Inferior parietal cortex (tissue), 1 donor: Measurements from ENCODE around the gene GPATCH3.
"Not testable (repeated sequence)": the region's sequence is repeated elsewhere in the genome, so short reads cannot be mapped to it uniquely, and the experiment has no call there.

Experiments used
- DNase-seq: peaks from one replicate; pipeline ENCODE4 v3.0.0-alpha.2; 2016; ENCODE audit errors: extremely low spot score

GPATCH3 gene

DNA sequence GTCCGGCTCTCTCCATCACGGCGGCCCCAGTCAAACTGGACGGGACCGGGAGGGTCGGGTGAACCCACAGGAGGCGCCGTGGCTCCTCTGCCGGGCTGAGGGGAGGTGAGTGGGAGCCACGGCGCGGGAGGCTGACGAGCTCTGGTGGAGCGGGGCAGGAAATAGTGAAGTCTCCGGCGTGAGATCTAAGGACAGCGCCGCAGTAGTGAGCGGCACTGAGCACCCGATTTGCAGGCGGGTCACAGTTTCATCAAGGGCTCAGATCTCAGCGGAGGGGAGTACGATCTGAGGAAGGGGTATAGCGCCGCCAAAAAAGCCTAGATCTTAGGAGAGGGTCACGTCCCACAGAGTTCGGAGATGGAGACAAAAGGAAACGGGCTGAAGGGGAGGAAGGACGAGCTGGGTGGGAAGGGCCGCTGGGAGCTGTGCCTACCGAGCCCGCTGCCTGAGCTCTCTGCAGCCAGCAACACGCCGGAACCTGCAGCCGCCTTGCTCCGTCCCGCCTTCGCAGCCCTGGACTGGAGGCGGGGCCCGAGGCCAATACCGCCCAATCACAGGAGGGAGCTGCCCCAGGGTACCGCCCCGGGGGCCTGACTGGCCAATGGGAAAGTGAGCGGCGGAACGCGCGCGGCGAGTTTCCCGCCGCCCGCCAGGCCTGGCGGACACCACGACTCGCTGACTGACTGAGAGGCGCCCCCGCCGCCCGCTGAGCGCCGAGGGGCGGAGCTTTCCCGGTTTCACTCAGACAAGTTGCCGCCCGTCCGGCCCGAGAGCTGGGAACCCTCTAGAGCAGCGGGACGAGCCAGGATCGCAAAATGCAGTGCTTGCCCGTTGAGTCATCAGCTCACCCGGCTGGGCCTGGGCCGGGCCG, 35.4 kb downstream of the GPATCH3 start:
- DNase-seq: peak; percentile 97

DNA sequence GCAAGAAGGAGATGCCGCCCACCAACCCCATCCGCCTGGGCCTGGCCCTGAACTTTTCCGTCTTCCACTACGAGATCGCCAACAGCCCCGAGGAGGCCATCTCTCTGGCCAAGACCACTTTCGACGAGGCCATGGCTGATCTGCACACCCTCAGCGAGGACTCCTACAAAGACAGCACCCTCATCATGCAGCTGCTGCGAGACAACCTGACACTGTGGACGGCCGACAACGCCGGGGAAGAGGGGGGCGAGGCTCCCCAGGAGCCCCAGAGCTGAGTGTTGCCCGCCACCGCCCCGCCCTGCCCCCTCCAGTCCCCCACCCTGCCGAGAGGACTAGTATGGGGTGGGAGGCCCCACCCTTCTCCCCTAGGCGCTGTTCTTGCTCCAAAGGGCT, 36.6 kb downstream of the GPATCH3 start:
- DNase-seq: no peak

DNA sequence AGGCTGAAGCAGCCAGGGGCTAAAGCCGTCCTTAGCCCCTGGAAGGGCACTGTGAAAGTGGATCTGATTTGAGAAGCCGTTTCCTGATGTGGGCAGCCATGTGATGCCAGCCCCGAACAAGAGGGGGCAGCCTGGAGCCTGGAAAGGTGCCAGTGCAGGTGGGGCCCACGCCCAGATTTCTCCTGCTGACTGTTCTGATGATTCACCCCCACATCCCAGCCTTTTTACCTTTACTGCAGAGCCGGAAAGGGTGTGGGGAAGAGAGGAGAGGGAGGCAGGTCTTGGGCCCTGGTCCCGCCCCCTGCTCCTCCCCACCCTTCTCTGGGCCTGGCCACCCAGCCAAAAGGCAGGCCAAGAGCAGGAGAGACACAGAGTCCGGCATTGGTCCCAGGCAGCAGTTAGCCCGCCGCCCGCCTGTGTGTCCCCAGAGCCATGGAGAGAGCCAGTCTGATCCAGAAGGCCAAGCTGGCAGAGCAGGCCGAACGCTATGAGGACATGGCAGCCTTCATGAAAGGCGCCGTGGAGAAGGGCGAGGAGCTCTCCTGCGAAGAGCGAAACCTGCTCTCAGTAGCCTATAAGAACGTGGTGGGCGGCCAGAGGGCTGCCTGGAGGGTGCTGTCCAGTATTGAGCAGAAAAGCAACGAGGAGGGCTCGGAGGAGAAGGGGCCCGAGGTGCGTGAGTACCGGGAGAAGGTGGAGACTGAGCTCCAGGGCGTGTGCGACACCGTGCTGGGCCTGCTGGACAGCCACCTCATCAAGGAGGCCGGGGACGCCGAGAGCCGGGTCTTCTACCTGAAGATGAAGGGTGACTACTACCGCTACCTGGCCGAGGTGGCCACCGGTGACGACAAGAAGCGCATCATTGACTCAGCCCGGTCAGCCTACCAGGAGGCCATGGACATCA, 37.2 kb downstream of the GPATCH3 start, which contains the start of gene SFN:
Gene SFN (plus strand): TSS at position 369 of the 904 bp plus-strand sequence. CDS start 64 bp downstream, at position 433.
- no peak for DNase-seq

DNA sequence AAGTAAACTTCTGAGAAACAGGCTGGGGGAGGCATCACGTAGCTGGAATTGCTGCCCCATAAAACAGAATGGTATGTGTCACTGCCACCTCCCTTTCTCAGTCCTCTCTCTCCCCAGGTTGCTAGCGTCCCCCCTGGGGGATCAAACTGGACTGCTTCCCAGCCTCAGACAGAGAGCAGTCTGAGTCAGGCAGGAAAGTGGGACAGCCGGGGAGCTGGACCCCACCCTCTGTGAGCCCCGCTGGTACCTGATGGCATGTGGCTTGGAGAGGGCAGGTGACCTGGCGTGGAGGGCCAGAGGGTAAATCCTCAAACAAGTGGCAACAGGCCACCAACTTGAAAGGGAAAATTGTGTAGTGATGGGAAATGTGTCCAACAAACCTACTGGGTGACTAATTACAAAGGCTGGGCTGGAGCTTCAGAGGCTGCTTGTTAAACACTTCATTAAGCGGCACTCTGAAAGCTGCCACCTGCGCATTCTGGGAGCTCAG, 38.3 kb downstream of the GPATCH3 start:
- no peak for DNase-seq

DNA sequence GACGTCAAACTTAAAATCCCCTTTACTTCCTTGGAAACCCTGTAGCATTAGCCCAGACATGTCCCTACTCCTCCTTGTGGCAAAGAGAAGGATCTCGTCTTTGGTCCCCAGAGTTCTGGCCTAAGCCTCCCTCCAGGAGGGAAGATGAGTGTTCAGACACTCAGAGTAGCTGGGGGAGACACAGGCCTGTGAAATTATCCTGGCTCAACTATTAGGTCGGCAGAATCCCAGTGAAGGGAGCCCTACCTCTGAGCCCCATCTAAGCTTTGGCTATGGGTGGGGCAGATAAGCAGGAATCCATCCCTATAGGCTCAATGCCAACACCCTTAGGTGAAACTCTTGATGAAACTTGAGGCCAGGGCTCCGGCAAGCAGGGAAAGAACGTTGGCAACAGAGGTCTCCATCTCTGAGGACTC, 39.0 kb downstream of the GPATCH3 start:
- no peak for DNase-seq

DNA sequence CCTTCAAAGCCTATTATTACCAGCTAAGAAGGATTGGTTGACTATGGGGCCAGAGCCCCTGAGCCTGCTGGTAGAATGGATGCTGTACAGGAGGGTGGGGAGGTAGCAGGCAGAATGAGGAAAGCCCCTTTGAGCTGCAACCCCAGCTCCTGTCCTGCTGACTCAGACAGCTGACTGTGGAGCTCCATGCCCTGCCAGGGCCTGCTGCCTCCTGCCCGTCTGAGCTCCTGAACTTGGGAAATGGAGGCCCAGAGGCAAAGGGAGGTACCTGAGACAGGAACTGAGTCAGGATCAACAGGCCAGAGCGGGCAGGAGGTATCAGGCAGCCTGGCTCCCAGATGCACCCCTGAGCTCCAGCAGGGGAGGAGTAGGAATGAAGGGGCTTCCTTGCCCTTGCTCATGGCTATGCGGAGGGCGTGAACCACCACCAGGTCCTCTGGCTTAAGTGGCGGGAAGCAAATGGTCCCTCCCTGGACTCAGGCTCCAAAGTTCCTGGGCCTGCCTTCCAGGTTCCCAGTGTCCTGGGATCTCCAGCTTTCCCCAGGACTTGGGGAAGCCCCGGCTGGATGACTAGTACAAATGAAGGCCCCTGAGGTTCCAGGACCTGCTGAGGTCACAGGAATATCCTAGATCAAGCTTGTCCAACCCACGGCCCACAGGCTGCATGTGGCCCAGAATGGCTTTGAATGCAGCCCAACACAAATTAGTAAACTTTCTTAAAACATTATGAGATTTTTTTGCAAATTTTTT, 41.2 kb downstream of the GPATCH3 start:
- no peak for DNase-seq

DNA sequence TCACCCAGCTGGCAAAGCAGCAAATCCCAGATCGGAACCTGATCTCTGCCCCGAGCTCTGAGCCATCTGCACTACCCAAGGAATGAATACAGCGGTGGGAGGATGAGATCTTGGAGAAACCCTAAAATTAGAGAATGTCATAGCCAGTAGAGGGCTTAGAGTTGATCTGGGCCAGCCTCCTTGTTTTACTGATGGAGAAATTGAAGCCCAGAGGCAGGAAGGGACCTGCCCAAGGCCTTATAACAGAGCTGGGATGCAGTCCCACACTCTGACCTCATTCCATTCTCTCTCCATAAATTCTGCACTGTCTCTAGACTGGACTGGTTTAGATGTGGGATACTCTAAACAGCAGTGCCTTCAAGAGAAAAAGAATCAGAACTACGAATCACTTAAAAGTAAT, 42.1 kb downstream of the GPATCH3 start:
- no peak for DNase-seq

DNA sequence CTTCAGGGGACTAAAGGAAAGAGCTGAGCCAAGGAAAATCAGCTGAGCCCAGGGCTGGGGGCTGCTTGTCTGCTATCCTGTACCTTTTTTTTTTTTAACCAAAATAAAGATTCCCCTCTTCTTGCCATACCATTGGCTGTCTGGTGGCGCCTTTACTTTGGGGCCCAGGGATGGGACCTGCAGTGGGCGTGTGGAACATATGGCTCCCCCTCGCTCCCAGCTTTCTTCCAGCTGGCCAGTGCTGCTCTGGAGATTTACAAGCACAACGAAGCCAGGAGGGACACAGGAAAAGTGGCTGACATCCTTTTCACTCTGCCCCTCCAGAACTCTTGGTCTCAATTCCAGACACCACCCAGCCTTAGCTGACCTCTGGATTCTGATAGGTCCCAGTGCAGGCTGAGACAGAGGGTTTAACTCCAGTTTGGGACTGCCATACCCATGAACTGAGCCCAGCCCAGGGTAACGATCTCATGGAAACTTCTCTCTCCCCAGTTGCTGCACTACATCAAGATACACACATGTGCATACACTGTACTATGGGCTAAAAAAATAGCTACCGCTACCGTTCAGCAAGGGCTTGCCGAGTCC, 42.7 kb downstream of the GPATCH3 start:
- no peak for DNase-seq

DNA sequence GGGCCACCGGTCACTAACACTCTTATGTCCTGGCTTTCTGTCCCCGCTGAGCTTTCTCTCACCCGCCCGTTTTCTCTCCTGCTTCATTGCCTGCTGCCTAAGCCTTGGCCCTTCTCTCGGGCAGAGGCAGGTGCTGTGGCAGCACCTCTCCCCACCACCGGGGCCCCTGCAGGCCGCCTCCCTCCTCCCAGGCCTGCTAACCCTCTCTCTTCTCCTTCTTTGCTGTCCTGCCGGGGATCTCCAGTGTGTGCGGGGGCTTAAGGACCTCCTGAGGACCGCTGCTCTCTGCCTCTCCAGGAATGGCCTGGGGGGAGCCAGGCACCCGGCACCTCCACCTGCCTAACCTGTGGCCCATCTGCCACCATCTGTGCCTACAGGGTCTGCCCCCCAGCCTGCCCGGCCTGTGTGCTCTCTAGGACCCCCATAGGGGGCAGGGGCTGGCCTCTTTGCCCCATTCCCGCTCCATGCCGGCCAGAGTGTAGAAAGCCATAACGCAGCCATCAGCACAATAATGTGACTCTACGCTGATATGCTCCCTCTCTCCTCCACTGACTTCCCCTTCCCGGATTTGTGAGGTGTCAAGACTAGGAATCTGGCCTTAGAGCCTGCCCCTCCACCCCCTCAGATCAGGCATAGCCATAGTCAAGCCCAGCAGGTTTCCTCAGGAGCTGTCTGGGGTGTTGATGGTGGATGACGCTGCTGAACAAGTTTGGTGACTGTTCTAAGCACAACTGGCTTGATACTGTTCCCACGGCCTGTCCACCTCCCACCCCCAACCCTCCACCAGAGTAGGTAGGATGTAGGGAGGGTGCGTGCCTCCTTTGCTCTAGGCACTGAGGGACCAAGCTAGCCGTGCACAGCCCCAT, 43.4 kb downstream of the GPATCH3 start:
- no peak for DNase-seq

DNA sequence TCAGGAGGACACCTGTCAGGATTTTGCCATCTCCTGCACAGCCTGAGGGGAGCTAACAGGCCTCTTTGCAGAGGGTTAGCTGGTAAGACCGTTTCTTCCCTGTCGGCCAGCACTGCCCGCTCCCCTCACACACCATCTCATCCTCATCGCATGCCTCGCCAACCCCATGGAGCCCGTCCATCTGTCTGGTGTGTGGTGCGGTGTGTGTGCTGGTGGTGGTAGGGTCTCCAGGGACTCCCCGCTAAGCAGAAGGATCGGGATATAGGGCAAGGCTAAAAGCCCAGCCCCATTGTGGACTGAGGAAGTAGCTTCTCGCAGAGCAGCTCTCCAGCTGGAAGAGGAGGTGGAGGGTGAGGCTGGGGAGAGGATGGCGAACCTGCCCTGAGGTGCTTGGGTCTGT, 44.1 kb downstream of the GPATCH3 start:
- no peak for DNase-seq

DNA sequence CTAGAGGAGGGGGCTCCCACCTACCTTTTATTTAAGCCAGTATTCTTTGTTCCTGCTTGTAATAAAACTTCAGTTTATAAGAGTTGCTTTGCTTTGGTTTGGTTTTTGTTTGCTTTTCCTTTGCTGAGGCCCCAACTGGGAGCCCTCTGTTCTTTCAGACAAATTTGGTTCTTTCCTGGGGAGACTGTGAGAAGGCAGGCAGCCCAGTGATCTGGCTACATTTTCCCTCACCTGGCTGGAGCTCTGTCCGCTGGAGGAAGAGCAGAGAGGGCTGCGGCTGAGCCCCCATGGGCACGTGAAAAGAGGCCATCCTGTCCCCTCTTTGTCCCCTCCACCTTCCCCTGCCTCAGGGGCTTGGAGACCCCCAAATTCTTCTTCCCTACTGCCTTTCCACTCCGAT, 44.6 kb downstream of the GPATCH3 start:
- no peak for DNase-seq

DNA sequence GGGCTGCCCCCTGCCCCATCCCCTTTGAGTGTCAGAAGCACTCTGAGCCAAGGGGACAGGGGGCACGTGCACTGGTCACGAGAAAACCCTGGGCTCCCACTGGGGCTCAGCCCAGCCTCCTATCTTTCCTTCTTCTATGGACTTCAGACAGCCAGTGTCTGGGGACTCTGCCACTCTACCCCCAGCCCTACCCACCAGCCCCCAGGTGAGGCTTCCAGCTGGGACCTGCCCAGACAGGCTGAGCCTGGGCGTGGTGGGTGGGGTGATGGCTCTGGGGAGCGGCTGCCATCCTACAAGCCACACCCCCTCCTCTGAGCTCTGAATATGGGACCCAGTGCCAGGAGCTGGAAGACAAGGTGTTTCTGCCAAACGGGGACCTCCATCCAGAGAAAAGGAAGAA, 45.4 kb downstream of the GPATCH3 start:
- DNase-seq: no peak

DNA sequence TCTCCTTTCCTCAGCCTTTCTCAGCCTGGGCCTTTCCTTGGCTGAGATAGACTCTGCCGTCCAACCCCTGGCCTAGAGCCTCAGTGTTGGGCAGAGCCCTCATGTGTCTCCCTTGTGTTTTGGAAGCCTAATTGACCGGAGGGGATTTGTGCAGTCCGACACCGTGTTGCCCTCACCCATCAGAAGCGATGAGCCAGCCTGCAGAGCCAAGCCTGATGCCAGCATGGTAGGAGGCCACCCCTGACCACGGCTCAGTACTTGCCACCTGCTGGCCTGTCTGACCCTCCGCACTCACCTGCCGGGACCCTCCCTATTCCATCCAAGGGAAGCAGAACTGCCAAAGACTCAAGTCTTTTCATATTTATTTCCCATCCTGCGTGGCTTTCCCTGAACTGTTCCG, 46.7 kb downstream of the GPATCH3 start:
- no peak for DNase-seq

DNA sequence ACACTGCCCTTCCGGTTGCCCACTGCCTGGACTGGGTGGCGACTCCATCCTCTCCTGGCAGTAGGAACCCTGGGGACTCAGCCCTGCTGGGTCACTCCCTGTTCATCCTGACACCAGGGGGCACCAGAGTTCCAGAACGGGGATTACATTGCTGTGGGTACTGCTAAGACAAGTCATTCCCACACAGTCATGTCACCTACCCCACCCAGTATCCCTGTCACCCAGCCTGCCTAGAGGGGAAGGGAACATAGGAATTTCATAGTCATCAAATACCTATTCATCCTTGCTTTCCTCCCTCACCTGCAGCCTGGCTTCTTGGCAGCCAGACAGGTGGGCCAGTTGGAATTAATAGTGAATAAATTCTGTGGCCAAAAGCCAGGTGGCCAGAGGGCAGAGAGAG, 47.1 kb downstream of the GPATCH3 start:
- peak; percentile 79 for DNase-seq

DNA sequence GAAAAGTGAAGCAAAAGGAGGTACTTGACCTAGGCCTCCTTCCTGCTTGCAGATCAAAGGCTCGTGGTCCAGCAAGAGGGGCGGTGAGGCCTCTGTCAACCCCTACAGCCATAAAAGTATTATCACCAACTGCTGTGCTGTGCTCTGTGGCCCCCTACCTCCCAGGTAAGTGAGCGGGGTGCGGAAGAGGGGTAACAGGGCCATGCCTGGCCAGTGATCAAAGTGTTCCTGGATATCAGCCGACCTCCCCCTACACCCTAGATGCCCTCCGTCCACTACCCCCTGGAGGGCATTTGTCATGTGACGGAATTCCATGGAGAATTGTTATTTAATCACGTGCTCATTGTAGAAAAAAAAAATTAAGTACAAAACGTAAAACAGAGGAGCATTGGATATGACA, 47.6 kb downstream of the GPATCH3 start:
- no peak for DNase-seq

DNA sequence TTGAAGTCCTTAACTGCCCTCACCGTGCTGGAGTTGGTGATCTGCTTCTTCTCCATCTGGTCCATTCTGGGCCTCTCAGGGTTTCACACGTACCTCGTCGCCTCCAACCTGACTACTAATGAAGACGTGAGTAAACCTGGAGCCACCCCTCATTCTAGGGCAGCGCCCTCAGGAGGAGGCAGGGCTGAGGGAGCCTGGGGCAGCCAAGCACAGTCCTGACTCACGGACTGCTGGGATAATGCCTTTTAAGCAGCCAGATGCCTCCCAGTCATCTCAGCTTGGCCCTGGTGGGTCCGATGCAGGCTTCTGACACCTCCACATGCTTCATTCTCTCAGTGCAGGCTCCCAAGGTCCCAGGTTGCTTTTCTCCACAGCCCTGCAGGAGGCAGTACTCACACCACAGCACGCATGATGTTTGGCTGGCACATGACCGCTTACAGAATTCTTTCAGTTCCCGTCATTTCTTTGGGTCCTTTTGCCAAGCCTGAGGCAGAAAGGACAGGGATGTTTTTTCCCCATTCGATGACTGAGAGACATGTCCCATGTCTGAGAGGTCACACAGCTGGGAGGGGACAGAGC, 49.1 kb downstream of the GPATCH3 start:
- DNase-seq: no peak

DNA sequence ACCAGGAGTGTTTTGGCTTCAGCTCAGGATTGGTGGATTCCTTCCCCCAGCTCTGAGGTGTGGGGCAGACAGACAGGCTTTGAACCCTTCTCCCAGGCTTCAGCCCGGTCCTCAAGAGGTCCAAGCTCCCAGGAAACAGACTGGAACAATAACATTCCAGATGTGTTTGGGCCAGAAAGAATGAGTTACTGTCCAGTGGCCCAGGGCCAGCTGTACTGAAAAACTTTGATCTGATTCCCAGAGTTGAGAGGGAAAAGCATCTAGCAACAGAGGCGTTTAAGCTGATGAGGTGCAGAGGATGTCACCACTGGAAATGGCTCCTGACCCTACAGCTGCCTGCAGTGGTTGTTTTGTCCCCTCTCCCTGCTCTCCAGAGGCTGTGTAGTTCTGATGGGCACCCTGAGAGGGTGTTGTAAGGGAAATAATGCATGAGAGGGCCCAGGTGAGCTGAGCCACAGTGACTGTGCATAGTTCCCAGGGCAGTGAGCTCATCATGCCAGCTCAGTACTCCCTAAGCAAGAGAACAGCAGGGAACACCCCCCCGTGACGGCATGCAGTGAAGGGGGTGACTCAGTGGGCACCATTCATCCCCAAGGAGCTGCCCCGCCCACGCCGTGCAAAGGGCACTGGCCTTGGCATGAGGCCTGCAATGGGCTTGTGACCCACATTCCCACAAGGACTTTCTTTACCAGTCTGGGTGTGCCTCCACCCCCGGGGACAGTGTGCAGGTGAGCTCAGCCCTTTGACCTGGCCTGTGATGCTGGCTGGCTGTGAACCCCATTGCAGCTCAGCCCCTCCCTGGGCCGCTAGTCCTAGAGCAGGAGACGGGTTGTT, 51.1 kb downstream of the GPATCH3 start:
- DNase-seq: no peak

DNA sequence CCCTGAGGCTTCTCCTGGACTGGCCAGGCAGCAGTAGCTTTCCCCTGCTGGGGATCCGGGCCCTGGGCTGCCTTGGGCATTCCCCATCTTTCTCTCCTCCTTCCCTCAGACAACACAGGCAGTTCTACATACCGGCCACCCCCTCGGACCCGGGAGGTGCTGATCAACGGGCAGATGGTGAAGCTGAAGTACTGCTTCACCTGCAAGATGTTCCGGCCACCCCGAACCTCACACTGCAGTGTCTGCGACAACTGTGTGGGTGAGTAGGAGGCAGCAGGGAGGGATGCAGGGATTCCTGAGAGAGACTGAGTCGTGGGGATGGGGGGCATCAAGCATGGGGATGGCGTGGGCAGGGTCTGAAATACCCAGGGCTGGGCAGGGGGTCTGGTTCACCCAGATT, 51.8 kb downstream of the GPATCH3 start:
- DNase-seq: no peak

DNA sequence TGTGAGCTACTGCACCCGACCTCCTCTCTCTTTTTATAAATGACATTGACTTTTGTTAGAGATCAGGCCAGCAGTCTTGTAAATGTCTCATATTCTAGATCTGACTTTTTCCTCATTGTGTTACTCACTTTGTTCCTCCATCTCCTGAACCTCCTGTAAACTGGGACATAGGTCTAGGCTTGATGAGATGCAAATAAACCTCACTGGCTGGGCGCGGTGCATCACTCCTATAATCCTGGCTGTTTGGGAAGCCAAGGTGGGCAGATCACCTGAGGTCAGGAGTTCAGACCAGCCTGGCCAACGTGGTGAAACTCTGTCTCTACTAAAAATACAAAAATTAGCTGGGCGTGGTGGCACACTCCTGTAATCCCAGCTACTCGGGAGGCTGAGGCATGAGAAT, 52.4 kb downstream of the GPATCH3 start:
- not testable (repeated sequence) for DNase-seq
